ENCODE results near the gene GSK3B.

The GSK3B gene

GRCh38 chr3:119835556-119835955 lies 258.7 kb downstream of the GSK3B start:
- TF ChIP-seq CTCF (IDR thresholded peaks at IDR 0.05; ENCODE audit: low read depth, low read length), result no peak
- no peak overlapping the region for H3K4me3 ChIP-seq (ENCODE audit: low read depth, low read length)

- no peak overlapping the region for H3K4me3 ChIP-seq (ENCODE audit: low read depth, low read length)
- TF ChIP-seq CTCF (IDR thresholded peaks at IDR 0.05; ENCODE audit: low read depth, low read length), result no peak
Measured at GRCh38 chr3:119834754-119835370, 259.4 kb downstream of the GSK3B start.

- no peak for TF ChIP-seq CTCF (IDR thresholded peaks at IDR 0.05; ENCODE audit: low read depth, low read length)
- H3K4me3 ChIP-seq (ENCODE audit: low read depth, low read length), result no peak overlapping the region
Measured at GRCh38 chr3:119831941-119832371, 262.3 kb downstream of the GSK3B start.

- TF ChIP-seq CTCF (IDR thresholded peaks at IDR 0.05; ENCODE audit: low read depth, low read length), result no peak
- no peak overlapping the region for H3K4me3 ChIP-seq (ENCODE audit: low read depth, low read length)
Measured at GRCh38 chr3:119831022-119831421, 263.2 kb downstream of the GSK3B start.

GRCh38 chr3:119829420-119829819 lies 264.8 kb downstream of the GSK3B start:
- TF ChIP-seq CTCF (IDR thresholded peaks at IDR 0.05; ENCODE audit: low read depth, low read length), result no peak
- H3K4me3 ChIP-seq (ENCODE audit: low read depth, low read length), result no peak overlapping the region

GRCh38 chr3:119826711-119827608 lies 267.3 kb downstream of the GSK3B start:
- H3K4me3 ChIP-seq (ENCODE audit: low read depth, low read length), result no peak overlapping the region
- TF ChIP-seq CTCF (IDR thresholded peaks at IDR 0.05; ENCODE audit: low read depth, low read length), result no peak

- no peak for TF ChIP-seq CTCF (IDR thresholded peaks at IDR 0.05; ENCODE audit: low read depth, low read length)
- H3K4me3 ChIP-seq (ENCODE audit: low read depth, low read length), result no peak overlapping the region
Measured at GRCh38 chr3:119825820-119826219, 268.4 kb downstream of the GSK3B start.

All from WI38 (cell line).